Left lung (tissue), 10 donors: ENCODE measurements around the gene PLEKHO1. TPM values are rescaled to one million over a fixed set of nuclear protein-coding genes. Genes with fewer than 3 reads are reported as not detected.

Experiments used
- ATAC-seq: fragments of 200-7000 bp; cut with Tn5 transposase; one replicate; pipeline ENCODE4 v1.9.1; 2020; ENCODE audit warnings: moderate library complexity
- DNase-seq, 4 donors: peaks; one replicate each; pipeline ENCODE4 v3.0.0-alpha.2; 2013 to 2020
- H3K27ac ChIP-seq, 2 donors: fragments of 200-600 bp; sonication (generic) in 1 of 2; one replicate each; pipeline versions ENCODE4 v1.5.0 to v1.8.0; 2020 to 2021
- H3K27me3 ChIP-seq, 2 donors: fragments of 200-600 bp; sonication (generic) in 1 of 2; one replicate each; pipeline versions ENCODE4 v1.5.0 to v1.8.0; 2020 to 2021
- H3K36me3 ChIP-seq, 2 donors: fragments of 200-600 bp; sonication (generic) in 1 of 2; one replicate each; pipeline versions ENCODE4 v1.5.0 to v1.8.0; 2020 to 2021
- H3K4me1 ChIP-seq, 2 donors: fragments of 200-600 bp; one replicate each; pipeline ENCODE4 v1.8.0; 2021
- H3K4me3 ChIP-seq, 2 donors: fragments of 200-600 bp; sonication (generic) in 1 of 2; one replicate each; pipeline versions ENCODE4 v1.5.0 to v1.8.0; 2020 to 2021; ENCODE audit warnings: mild to moderate bottlenecking in 1 of 2
- H3K9me3 ChIP-seq, 2 donors: fragments of 200-600 bp; sonication (generic) in 1 of 2; one replicate each; pipeline versions ENCODE4 v1.5.0 to v1.8.0; 2020 to 2021
- intact Hi-C, 2 donors: fragments of 100-400 bp; cut with DNase I; formaldehyde crosslinking; loops; one replicate each; pipeline versions ENCODE4 v1.11.2 to v1.14.2; 2022
- polyA plus RNA-seq, 6 donors: library from polyadenylated mRNA; unstranded; fragments of 120-200 nt; gene quantifications; one replicate each; pipeline ENCODE4 v1.2.1, GENCODE V29; 2013; ENCODE audit not compliant: insufficient read length in 6 of 6
- total RNA-seq, 2 donors: library from RNA; stranded (reverse); fragmentation: NEBNext Ultra II Directional; extraction: Animal tissue kit (Norgen Biotek cat#: 25700); gene quantifications; one replicate each; pipeline ENCODE4 v1.2.1, GENCODE V29; 2021
- TF ChIP-seq, protein P1 (sequence below), 2 donors: fragments of 200-600 bp; sonication (generic) in 1 of 2; IDR thresholded peaks; one replicate each; pipeline versions ENCODE4 v1.5.0 to v1.8.0; 2021; ENCODE audit warnings: antibody characterized with exemption in 2 of 2
- donor health status: DM: no; HTN: yes; CAD: no.
- donor health status: DM: no; HTN: no; CAD: no.

The PLEKHO1 gene
- total and polyA plus RNA-seq, 8 donors, result 35.3 to 55.1 (median 47.9) TPM

DNA sequence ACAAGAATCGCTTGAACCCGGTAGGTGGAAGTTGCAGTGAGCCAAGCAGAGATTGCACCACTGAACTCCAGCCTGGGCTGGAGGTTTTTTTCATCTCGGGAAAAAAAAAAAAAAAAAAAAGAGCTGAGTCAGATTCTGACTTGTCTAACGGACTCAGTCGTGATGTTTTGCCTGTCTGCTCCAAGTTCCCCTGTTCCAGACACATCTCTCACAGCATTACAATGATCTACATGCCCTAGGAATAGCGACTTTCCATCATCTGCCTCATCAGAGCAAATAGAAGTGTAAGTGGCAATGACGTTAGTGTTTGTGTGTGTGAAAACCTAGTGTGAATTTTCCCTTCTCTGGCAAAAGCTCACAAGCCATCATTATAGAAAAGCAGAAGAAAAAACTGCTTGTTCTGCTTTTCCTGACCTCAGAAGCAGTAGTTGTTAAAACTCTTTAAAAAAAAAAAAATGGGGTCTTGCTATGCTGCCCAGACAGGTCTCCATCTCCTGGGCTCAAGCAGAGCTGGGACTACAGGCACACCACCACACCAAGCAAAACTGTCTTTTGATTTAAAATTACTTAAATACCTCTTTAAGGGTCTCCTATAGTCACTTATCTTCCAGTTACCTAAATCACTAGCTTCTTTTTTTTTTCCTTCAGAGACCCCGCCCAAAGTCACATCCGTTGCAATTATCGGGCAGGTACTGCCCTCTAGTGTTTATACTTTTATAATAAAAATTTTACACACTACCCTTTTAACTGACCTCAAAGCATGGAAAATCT is 37.3 kb downstream of the PLEKHO1 start:
- intact Hi-C loops, result loop anchor here in 1 of 2 donors (5.0 kb wide), 1 partner anchor 225 kb away; no protein-coding TSS in a partner anchor
- H3K4me3 ChIP-seq, result peak overlapping the region in 1 of 2 donors; percentile 3

DNA sequence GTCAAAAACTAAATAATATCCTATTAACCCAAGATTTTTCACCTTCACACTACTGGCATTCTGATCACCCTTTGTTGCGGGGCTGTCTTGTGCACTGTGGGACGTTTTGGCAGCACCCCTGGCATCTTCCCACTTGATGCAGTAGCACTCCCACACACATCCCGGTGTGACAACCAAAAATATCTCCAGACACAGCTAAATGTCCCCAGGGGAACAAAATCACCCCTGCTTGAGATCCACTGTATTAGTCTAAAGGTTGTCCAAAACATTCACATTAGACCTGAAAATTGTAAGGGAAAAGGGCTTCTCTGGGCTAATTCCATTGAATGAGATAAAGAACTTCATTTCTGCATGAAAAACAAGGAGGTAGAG is 37.8 kb downstream of the PLEKHO1 start:
- peak overlapping the region in 1 of 2 donors; percentile 92 for H3K27ac ChIP-seq
- no peak overlapping the region for H3K4me3 ChIP-seq
- no peaks in the 10 kb centered on the region for H3K27me3 ChIP-seq
- ATAC-seq (peak; percentile 9), DNase-seq (no peak)
- intact Hi-C loops, result loop anchor here in 1 of 2 donors (5.0 kb wide), 1 partner anchor 225 kb away; no protein-coding TSS in a partner anchor
- H3K4me1 ChIP-seq, result peaks cover 0 to 33% of the 10 kb centered on the region in 2 donors
- no peaks in the 10 kb centered on the region for H3K9me3 ChIP-seq
- no peaks in the 10 kb centered on the region for H3K36me3 ChIP-seq
- TF ChIP-seq, protein P1, sequence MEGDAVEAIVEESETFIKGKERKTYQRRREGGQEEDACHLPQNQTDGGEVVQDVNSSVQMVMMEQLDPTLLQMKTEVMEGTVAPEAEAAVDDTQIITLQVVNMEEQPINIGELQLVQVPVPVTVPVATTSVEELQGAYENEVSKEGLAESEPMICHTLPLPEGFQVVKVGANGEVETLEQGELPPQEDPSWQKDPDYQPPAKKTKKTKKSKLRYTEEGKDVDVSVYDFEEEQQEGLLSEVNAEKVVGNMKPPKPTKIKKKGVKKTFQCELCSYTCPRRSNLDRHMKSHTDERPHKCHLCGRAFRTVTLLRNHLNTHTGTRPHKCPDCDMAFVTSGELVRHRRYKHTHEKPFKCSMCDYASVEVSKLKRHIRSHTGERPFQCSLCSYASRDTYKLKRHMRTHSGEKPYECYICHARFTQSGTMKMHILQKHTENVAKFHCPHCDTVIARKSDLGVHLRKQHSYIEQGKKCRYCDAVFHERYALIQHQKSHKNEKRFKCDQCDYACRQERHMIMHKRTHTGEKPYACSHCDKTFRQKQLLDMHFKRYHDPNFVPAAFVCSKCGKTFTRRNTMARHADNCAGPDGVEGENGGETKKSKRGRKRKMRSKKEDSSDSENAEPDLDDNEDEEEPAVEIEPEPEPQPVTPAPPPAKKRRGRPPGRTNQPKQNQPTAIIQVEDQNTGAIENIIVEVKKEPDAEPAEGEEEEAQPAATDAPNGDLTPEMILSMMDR (IDR thresholded peaks at IDR 0.05), result peak; percentile 0 to 4

More for the DNA sequence above, 37.3 kb downstream of the PLEKHO1 start:
- peaks cover 0 to 35% of the 10 kb centered on the region in 2 donors for H3K4me1 ChIP-seq
- ATAC-seq (peak; percentile 83), DNase-seq (peak in 3 of 4 donors; percentile 26 to 44 (median 38))
- H3K9me3 ChIP-seq, result no peaks in the 10 kb centered on the region
- no peaks in the 10 kb centered on the region for H3K27me3 ChIP-seq
- TF ChIP-seq, protein P1 (IDR thresholded peaks at IDR 0.05), result peak; percentile 26 to 31
- no peaks in the 10 kb centered on the region for H3K36me3 ChIP-seq
- H3K27ac ChIP-seq, result peak overlapping the region; percentile 20 to 92

DNA sequence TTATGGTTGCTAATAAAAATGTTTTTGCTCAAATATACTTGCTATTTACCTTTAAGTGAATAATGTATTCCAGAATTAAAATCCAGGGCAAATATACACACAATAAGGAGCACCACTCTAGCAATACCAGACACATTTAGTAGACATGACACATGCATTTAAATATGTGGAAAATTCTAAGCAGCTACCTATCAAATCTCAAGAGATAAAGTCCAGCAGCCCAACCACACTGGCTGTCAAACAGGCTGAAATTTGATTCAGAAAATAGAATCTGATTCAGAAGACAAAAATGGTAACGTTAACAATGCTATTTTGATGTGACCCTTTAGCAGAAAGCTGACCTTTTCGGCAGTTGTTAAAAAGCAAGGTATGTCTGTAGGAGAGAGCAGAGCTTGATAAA is 42.3 kb downstream of the PLEKHO1 start:
- intact Hi-C loops, result no loop called here
- no peak for DNase-seq
- Histone ChIP-seq H3K27me3 (no peaks in the 10 kb centered on the region), H3K27ac (no peak overlapping the region), H3K36me3 (no peaks in the 10 kb centered on the region), H3K9me3 (no peaks in the 10 kb centered on the region), H3K4me3 (no peak overlapping the region), H3K4me1 (peaks cover 0 to 8% of the 10 kb centered on the region in 2 donors)
- ATAC-seq, result peak; percentile 72
- TF ChIP-seq, protein P1 (IDR thresholded peaks at IDR 0.05), result no peak

DNA sequence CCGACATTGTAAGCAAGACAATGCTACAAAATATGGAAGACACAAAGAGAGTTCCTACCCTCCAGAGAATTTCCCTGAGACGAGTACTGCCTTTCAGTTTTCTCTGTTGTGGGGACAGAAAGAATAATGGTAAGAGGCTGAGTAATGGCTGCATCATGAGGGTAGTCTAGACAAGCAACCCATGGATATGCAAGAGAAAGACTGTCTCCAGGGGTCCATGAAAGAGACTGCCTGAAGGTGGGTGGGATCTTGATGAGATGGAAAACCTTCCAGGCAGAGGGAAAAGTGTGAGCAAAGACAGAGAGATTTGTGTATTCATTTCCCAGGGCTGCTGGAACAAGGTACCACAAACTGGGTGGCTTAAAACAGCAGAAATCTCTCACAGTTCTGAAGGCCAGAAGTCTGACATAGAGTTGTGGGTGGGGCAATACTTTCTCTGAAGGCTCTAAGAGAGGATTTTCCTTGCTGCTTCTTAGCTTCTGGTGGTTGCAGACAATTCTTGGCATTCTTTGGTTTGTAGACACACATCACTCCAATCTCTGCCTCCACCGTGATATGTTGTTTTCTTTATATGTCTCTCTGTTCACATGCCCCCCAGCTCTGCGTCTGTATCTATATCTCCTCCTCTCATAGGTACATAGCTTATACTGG is 44.8 kb downstream of the PLEKHO1 start:
- ATAC-seq, result no peak
- DNase-seq, result no peak
- no peak overlapping the region for H3K27ac ChIP-seq
- H3K9me3 ChIP-seq, result no peaks in the 10 kb centered on the region
- no peaks in the 10 kb centered on the region for H3K36me3 ChIP-seq
- intact Hi-C loops, result no loop called here
- no peaks in the 10 kb centered on the region for H3K4me1 ChIP-seq
- H3K27me3 ChIP-seq, result no peaks in the 10 kb centered on the region
- no peak overlapping the region for H3K4me3 ChIP-seq
- TF ChIP-seq, protein P1 (IDR thresholded peaks at IDR 0.05), result no peak

DNA sequence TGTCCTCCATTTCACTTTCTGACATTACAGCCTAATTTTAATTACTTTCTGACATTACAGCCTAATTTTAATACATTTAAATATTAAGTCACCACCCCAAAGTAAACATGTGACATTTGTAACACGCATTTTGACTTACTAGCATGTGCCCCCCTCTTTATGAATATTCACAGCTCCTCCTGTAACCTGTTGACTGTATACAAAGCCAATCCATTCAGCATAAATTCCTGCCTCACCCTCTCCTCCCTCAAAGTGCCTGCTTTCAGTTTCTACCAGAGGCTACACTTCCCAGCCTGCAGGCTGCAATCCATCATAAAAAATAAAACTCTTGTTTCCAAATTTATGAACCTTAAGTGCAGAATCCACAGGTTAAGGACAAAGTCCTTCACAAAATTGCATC is 46.7 kb downstream of the PLEKHO1 start:
- Histone ChIP-seq H3K4me1 (no peaks in the 10 kb centered on the region), H3K4me3 (no peak overlapping the region), H3K36me3 (no peaks in the 10 kb centered on the region), H3K27me3 (no peaks in the 10 kb centered on the region), H3K9me3 (no peaks in the 10 kb centered on the region), H3K27ac (no peak overlapping the region)
- ATAC-seq, result no peak
- TF ChIP-seq, protein P1 (IDR thresholded peaks at IDR 0.05), result no peak
- intact Hi-C loops, result no loop called here
- no peak for DNase-seq
